Keratinocyte (primary cell): ENCODE data around the gene TYW1B.
"Not testable (repeated sequence)": the region's sequence is repeated elsewhere in the genome, so short reads cannot be mapped to it uniquely, and the experiment has no call there.

Source experiments
- CTCF ChIP-seq, 3 experiments: IDR thresholded peaks in 1 of 3; conservative IDR thresholded peaks in 1 of 3; optimal IDR thresholded peaks in 1 of 3; 2 replicates in 2 of 3; 3 replicates in 1 of 3; pipeline versions ENCODE3 to v1.5.1; 2011; ENCODE audit warnings: low read length in 3 of 3, mild to moderate bottlenecking in 3 of 3, moderate library complexity in 2 of 3, control low read depth in 1 of 3, inconsistent platforms in 1 of 3; ENCODE audit not compliant: insufficient read depth in 2 of 3; ENCODE audit errors: extremely low read depth in 1 of 3
- EZH2 ChIP-seq: IDR thresholded peaks from one replicate; pipeline ENCODE4 v1.6.1; 2012; ENCODE audit warnings: inconsistent platforms, mild to moderate bottlenecking, low read length, moderate library complexity

- not testable (repeated sequence) for TF ChIP-seq CTCF (optimal IDR thresholded peaks at IDR 0.05 in 1 of 3, IDR thresholded peaks at IDR 0.05 in 1 of 3, conservative IDR thresholded peaks at IDR 0.05 in 1 of 3; ENCODE audit: extremely low read depth in 1 of 3, insufficient read depth in 2 of 3, low read length in 3 of 3); EZH2
Measured at GRCh38 chr7:72753229-72753628, 74.8 kb downstream of the TYW1B start.
